ENCODE measurements around the gene WWOX. TPM values are rescaled to one million over a fixed set of nuclear protein-coding genes. Genes with fewer than 3 reads are reported as not detected.

The WWOX gene
- total RNA-seq, 1 donor, result 24.2 TPM

DNA sequence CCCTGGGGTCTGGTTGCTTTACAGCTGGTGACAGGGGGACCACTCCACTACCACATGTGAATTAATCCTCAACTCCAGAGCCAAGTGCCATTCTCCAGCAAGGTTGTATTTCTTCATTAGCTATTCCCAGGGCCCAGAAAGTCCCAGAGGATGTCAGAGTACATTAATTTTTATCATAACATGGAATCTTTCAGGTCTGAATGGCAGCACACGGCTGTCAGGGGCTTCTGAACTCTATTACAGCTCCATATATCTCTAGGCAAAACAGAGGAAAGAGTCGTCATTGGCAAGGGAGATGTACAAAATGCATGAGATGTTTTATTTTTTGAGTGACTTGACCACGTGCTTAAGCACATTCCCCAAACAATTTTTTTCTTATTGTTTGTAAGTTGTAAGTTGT lies 303.4 kb downstream of the WWOX start:
- no peak overlapping the region for H3K4me3 ChIP-seq (ENCODE audit: low read depth, low read length)
- no peak for DNase-seq (ENCODE audit: low read depth)
- TF ChIP-seq, protein P1, sequence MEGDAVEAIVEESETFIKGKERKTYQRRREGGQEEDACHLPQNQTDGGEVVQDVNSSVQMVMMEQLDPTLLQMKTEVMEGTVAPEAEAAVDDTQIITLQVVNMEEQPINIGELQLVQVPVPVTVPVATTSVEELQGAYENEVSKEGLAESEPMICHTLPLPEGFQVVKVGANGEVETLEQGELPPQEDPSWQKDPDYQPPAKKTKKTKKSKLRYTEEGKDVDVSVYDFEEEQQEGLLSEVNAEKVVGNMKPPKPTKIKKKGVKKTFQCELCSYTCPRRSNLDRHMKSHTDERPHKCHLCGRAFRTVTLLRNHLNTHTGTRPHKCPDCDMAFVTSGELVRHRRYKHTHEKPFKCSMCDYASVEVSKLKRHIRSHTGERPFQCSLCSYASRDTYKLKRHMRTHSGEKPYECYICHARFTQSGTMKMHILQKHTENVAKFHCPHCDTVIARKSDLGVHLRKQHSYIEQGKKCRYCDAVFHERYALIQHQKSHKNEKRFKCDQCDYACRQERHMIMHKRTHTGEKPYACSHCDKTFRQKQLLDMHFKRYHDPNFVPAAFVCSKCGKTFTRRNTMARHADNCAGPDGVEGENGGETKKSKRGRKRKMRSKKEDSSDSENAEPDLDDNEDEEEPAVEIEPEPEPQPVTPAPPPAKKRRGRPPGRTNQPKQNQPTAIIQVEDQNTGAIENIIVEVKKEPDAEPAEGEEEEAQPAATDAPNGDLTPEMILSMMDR (IDR thresholded peaks at IDR 0.05; ENCODE audit: insufficient read depth, low read length), result no peak

DNA sequence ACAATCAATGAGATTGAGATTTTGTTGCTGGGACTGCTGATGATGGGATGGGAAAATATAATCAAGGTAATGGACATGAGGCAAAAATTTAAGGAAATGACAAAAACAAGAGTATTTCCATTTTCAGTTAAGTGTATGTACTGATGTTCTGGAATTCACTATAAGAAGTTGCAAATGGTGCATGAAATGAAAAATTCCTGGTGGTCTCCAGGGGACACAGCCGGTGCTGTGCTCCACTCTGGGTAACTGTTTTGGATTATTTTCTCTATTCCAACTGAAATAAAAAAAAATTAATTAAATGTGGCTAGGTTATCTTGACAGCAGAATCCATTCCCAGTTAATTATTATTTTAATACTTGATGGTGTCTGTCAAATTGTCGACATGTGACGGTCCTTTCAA lies 305.6 kb downstream of the WWOX start:
- no peak overlapping the region for H3K4me3 ChIP-seq (ENCODE audit: low read depth, low read length)
- no peak for DNase-seq (ENCODE audit: low read depth)
- TF ChIP-seq, protein P1 (IDR thresholded peaks at IDR 0.05; ENCODE audit: insufficient read depth, low read length), result no peak

DNA sequence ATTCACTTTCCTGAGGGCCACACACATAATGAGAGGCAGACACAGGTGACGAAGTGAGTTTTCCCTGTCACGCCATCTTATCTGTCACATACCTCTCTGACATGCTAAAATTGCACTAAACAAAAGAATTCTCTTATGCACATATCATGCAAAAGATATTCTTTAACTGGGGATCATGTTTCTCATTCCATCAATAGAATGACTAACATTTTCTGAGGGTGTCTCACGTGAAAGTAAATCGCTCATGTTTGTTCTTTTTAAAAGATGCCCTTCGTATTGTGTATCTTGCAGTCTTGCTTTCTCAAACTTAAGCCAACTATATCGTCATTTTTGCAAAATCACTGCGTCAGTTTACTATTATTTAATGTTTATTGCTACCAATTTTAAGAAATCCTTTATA lies 306.4 kb downstream of the WWOX start:
- no peak overlapping the region for H3K4me3 ChIP-seq (ENCODE audit: low read depth, low read length)
- no peak for DNase-seq (ENCODE audit: low read depth)
- TF ChIP-seq, protein P1 (IDR thresholded peaks at IDR 0.05; ENCODE audit: insufficient read depth, low read length), result no peak

DNA sequence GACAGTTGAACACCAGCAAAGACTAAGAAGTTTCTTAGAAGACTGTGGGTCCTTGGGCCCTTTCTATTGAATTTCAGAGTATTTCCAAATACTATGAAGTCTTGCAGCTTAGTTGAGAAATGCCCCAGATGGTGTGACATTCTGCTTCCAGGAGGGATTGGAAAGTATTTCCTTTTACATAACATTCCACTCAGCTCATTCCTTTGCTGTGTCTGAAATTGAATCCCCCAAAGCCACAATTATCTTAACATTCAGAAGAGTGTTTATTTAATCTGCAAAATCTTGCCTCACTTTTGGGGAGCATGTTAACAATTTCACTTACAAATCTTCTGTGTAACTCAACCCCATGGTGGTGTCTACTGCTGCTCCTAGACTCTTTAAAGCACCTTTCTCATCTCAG lies 307.7 kb downstream of the WWOX start:
- TF ChIP-seq, protein P1 (IDR thresholded peaks at IDR 0.05; ENCODE audit: insufficient read depth, low read length), result no peak
- no peak overlapping the region for H3K4me3 ChIP-seq (ENCODE audit: low read depth, low read length)
- no peak for DNase-seq (ENCODE audit: low read depth)

DNA sequence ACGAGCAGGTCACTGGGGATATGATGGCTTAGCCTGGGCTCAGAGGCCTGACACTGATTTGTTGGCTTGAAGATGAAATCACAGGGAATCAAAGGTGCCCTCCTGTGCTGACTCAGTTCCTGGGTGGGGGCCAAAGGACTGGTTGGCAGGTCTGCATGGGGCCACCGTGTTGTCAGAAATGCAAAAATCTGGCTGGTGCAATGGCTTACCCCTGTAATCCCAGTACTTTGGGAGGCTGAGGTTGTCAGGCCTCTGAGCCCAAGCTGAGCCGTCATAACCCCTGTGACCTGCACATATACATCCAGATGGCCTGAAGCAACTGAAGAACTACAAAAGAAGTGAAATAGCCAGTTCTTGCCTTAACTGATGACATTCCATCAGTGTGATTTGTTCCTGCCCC lies 314.2 kb downstream of the WWOX start:
- no peak overlapping the region for H3K4me3 ChIP-seq (ENCODE audit: low read depth, low read length)
- no peak for DNase-seq (ENCODE audit: low read depth)
- TF ChIP-seq, protein P1 (IDR thresholded peaks at IDR 0.05; ENCODE audit: insufficient read depth, low read length), result no peak

DNA sequence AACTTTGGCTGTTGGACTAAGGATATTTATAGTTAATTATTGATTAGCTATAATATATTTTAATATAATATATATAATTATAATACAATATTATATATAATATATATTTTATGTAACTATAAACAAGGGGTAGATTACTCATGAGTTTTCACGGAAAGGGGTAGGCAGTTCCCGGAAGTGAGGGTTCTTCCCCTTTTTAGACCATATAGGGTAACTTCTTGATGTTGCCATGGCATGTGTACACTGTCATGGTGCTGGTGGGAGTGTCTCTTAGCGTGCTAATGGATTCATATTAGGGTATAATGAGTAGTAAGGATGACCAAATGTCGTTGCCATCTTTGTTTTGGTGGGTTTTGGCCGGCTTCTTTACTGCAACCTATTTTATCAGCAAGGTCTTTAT lies 315.6 kb downstream of the WWOX start:
- DNase-seq (ENCODE audit: low read depth), result no peak
- no peak overlapping the region for H3K4me3 ChIP-seq (ENCODE audit: low read depth, low read length)
- TF ChIP-seq, protein P1 (IDR thresholded peaks at IDR 0.05; ENCODE audit: insufficient read depth, low read length), result no peak

DNA sequence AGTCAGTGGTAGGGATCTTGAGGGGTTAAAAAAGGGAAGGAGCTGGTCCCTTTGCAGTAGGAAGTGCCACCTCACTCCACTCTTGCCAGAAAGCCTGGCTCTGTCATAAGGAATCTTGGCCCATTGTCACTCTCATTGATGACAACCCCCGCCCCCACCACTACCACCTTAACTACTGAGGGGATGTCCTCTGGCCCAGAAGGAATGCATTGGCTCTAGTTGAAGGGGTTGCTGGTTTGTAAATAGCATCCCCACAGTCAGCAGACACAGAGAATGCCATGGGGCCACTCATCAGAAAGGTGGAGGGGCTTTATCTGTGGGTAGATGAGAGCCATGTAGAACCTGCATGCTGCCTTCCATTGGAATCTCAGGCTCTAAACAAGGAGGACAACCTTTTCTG lies 316.2 kb downstream of the WWOX start:
- TF ChIP-seq, protein P1 (IDR thresholded peaks at IDR 0.05; ENCODE audit: insufficient read depth, low read length), result no peak

More for the DNA sequence above, 316.2 kb downstream of the WWOX start:
- DNase-seq (ENCODE audit: low read depth), result no peak
- no peak overlapping the region for H3K4me3 ChIP-seq (ENCODE audit: low read depth, low read length)
